NCI-H187 treated with DMSO at 0.1 percent for 48 hours (cell line): ENCODE measurements around the gene CARD10.

ENCODE experiments used
- DNase-seq: peaks from one replicate; lab custom pipeline; 2025; lab: John Stamatoyannopoulos, UW

Gene CARD10

GRCh38 chr22:37519268-37520195 is at the start of gene CARD10:
Gene CARD10 (minus strand): TSS chr22:37519415. CDS start chr22:37519200, 215 bp downstream.
- no peak for DNase-seq

GRCh38 chr22:37568448-37569008 is 49.3 kb upstream of the CARD10 start:
- DNase-seq: no peak

GRCh38 chr22:37568012-37568411 is 48.8 kb upstream of the CARD10 start:
- DNase-seq: no peak

- no peak for DNase-seq
Measured at GRCh38 chr22:37566903-37567798, 47.9 kb upstream of the CARD10 start.

- no peak for DNase-seq
Measured at GRCh38 chr22:37566329-37566837, 47.2 kb upstream of the CARD10 start.

- no peak for DNase-seq
Measured at GRCh38 chr22:37565830-37566229, 46.6 kb upstream of the CARD10 start.

GRCh38 chr22:37564111-37564711 is 45.0 kb upstream of the CARD10 start:
- no peak for DNase-seq

GRCh38 chr22:37563153-37564081 is 44.2 kb upstream of the CARD10 start:
- no peak for DNase-seq

GRCh38 chr22:37562049-37562875 is 43.0 kb upstream of the CARD10 start:
- no peak for DNase-seq

- DNase-seq: no peak
Measured at GRCh38 chr22:37561212-37562048, 42.2 kb upstream of the CARD10 start.

GRCh38 chr22:37560608-37561211 is 41.5 kb upstream of the CARD10 start:
- no peak for DNase-seq

GRCh38 chr22:37559901-37560607 is 40.8 kb upstream of the CARD10 start, which contains the start of gene CDC42EP1:
Gene CDC42EP1 (plus strand): TSS chr22:37560480. CDS start chr22:37566350, 5,870 bp downstream.
- DNase-seq: no peak

GRCh38 chr22:37559521-37559900 is 40.3 kb upstream of the CARD10 start:
- DNase-seq: no peak

- DNase-seq: no peak
Measured at GRCh38 chr22:37558815-37559214, 39.6 kb upstream of the CARD10 start.

- no peak for DNase-seq
Measured at GRCh38 chr22:37557321-37558001, 38.2 kb upstream of the CARD10 start.

- DNase-seq: no peak
Measured at GRCh38 chr22:37556710-37557109, 37.5 kb upstream of the CARD10 start.

GRCh38 chr22:37555029-37555428 is 35.8 kb upstream of the CARD10 start:
- no peak for DNase-seq
